SK-N-SH (cell line): Measurements from ENCODE around the gene ISL2. TPM values are rescaled to one million over a fixed set of nuclear protein-coding genes. Genes with fewer than 3 reads are reported as not detected.
"Not testable (repeated sequence)": the region's sequence is repeated elsewhere in the genome, so short reads cannot be mapped to it uniquely, and the experiment has no call there.

Experiments used
- CTCF ChIA-PET: fragments of 300-600, 350-600 bp; formaldehyde crosslinking; extraction: SDS; loops from one replicate; lab custom pipeline; 2021; lab: Yijun Ruan, JAX
- POLR2A ChIA-PET: fragments of 350-600 bp; sonication (Branson Sonifier 250); formaldehyde crosslinking; extraction: SDS; loops from one replicate; lab custom pipeline; 2020; ENCODE audit warnings: antibody characterized with exemption, inconsistent platforms; lab: Yijun Ruan, JAX
- DNase-seq: peaks from one replicate; pipeline ENCODE4 v3.0.0; 2012
- H2AFZ ChIP-seq: fragments of 200-600 bp; sonication (generic); 2 replicates; pipeline ENCODE4 v1.8.1; 2016; ENCODE audit warnings: antibody characterized with exemption, mild to moderate bottlenecking, low read depth
- H3F3A ChIP-seq: fragments of 200-600 bp; sonication (generic); replicated peaks from 2 replicates; pipeline ENCODE3; 2016; ENCODE audit warnings: antibody characterized with exemption, mild to moderate bottlenecking; ENCODE audit not compliant: insufficient read depth
- H3K27ac ChIP-seq, 2 experiments: fragments of 200-500 bp in 1 of 2; fragments of 200-600 bp in 1 of 2; sonication (Bioruptor generic) in 1 of 2; sonication (generic), shearing (Covaris generic) in 1 of 2; 2 replicates each; pipeline versions ENCODE4 v1.5.1 to v1.6.1; 2014 to 2016; ENCODE audit warnings: low read depth in 2 of 2, inconsistent platforms in 1 of 2, low read length in 1 of 2, mild to moderate bottlenecking in 1 of 2, mixed read lengths in 1 of 2
- H3K27me3 ChIP-seq: fragments of 200-600 bp; sonication (generic), shearing (Covaris generic); 2 replicates; pipeline ENCODE4 v1.6.1; 2016; ENCODE audit warnings: mixed run types; ENCODE audit not compliant: insufficient read depth
- H3K36me3 ChIP-seq, 2 experiments: fragments of 200-500 bp in 1 of 2; fragments of 200-600 bp in 1 of 2; sonication (Bioruptor generic) in 1 of 2; sonication (generic) in 1 of 2; replicated peaks in 1 of 2; 2 replicates each; pipeline versions ENCODE3 to v1.5.1; 2014 to 2016; ENCODE audit warnings: low read length in 1 of 2, mild to moderate bottlenecking in 1 of 2; ENCODE audit not compliant: insufficient read depth in 2 of 2, control insufficient read depth in 1 of 2
- H3K4me1 ChIP-seq, 2 experiments: fragments of 200-500 bp in 1 of 2; fragments of 200-600 bp in 1 of 2; sonication (Bioruptor generic) in 1 of 2; sonication (generic), shearing (Covaris generic) in 1 of 2; 2 replicates each; pipeline versions ENCODE4 v1.5.1 to v1.6.1; 2014 to 2016; ENCODE audit warnings: low read depth in 1 of 2, low read length in 1 of 2, mixed run types in 1 of 2; ENCODE audit not compliant: insufficient read depth in 2 of 2, control insufficient read depth in 1 of 2
- H3K4me2 ChIP-seq: fragments of 200-600 bp; sonication (generic), shearing (Covaris generic); 2 replicates; pipeline ENCODE4 v1.6.1; 2017; ENCODE audit warnings: mixed run types
- H3K4me3 ChIP-seq, 2 experiments: fragments of 200-500 bp in 1 of 2; fragments of 200-600 bp in 1 of 2; sonication (Bioruptor generic) in 1 of 2; sonication (generic), shearing (Covaris generic) in 1 of 2; 2 replicates each; pipeline versions ENCODE4 v1.5.1 to v1.8.1; 2014 to 2016; ENCODE audit warnings: low read depth in 2 of 2, inconsistent platforms in 1 of 2, low read length in 1 of 2, mild to moderate bottlenecking in 1 of 2, mixed read lengths in 1 of 2, moderate library complexity in 1 of 2
- H3K79me2 ChIP-seq: fragments of 200-600 bp; sonication (generic); 2 replicates; pipeline ENCODE4 v1.8.1; 2017; ENCODE audit warnings: mild to moderate bottlenecking; ENCODE audit not compliant: insufficient read depth
- H3K9ac ChIP-seq: fragments of 200-600 bp; sonication (generic); 2 replicates; pipeline ENCODE4 v1.6.1; 2017; ENCODE audit warnings: mixed run types
- H3K9me2 ChIP-seq: fragments of 200-600 bp; sonication (generic); 2 replicates; pipeline ENCODE4 v1.6.1; 2017; ENCODE audit warnings: mixed run types
- H3K9me3 ChIP-seq: fragments of 200-600 bp; sonication (generic); 2 replicates; pipeline ENCODE4 v1.6.1; 2017; ENCODE audit warnings: mixed run types, mild to moderate bottlenecking, moderate library complexity
- H4K20me1 ChIP-seq: fragments of 200-600 bp; sonication (generic); 2 replicates; pipeline ENCODE4 v1.6.1; 2017; ENCODE audit warnings: mild to moderate bottlenecking, mixed run types; ENCODE audit not compliant: insufficient read depth
- CTCF ChIP-seq: fragments of 200-600 bp; sonication (generic); IDR thresholded peaks from 2 replicates; pipeline ENCODE4 v1.6.1; 2017; ENCODE audit warnings: antibody characterized with exemption, mild to moderate bottlenecking, moderate library complexity
- ELF1 ChIP-seq: IDR thresholded peaks from 2 replicates; pipeline ENCODE4 v1.4.0; 2012
- EP300 ChIP-seq, 2 experiments: IDR thresholded peaks; 2 replicates each; pipeline versions ENCODE4 v1.4.0 to v1.6.1; 2012; ENCODE audit warnings: borderline replicate concordance in 1 of 2, low read depth in 1 of 2, low read length in 1 of 2
- EZH2phosphoT487 ChIP-seq: fragments of 200-600 bp; sonication (generic); IDR thresholded peaks from 2 replicates; pipeline ENCODE4 v1.6.1; 2017; ENCODE audit warnings: low read depth, mixed run types, mild to moderate bottlenecking, antibody characterized with exemption, moderate library complexity, borderline replicate concordance
- FOSL2 ChIP-seq: IDR thresholded peaks from 2 replicates; pipeline ENCODE4 v1.4.0; 2012; ENCODE audit warnings: low read depth, mild to moderate bottlenecking, moderate library complexity, borderline replicate concordance
- FOXJ3 ChIP-seq: sonication (generic); formaldehyde crosslinking; IDR thresholded peaks from 2 replicates; pipeline ENCODE4 v1.5.1; 2020; ENCODE audit warnings: mild to moderate bottlenecking, missing genetic modification reagents
- GATA2 ChIP-seq: sonication (generic); formaldehyde crosslinking; IDR thresholded peaks from 2 replicates; pipeline ENCODE4 v1.5.0; 2020; ENCODE audit warnings: mild to moderate bottlenecking, missing genetic modification reagents
- IRF3 ChIP-seq: fragments of 150-350 bp; IDR thresholded peaks from 2 replicates; pipeline ENCODE4 v1.6.1; 2016; ENCODE audit warnings: mild to moderate bottlenecking, low read depth, low read length
- POLR2AphosphoS5 ChIP-seq: IDR thresholded peaks from 2 replicates; pipeline ENCODE4 v1.6.1; 2012; ENCODE audit warnings: low read depth, low read length
- RFX5 ChIP-seq: IDR thresholded peaks from 2 replicates; pipeline ENCODE4 v1.6.1; 2012; ENCODE audit warnings: mild to moderate bottlenecking, improper control_type of control experiment, low read length
- RXRA ChIP-seq: IDR thresholded peaks from 2 replicates; pipeline ENCODE4 v1.4.0; 2012; ENCODE audit warnings: low read depth, mild to moderate bottlenecking, borderline replicate concordance
- TEAD4 ChIP-seq: IDR thresholded peaks from 2 replicates; pipeline ENCODE4 v1.4.0; 2012; ENCODE audit warnings: mild to moderate bottlenecking, borderline replicate concordance; ENCODE audit not compliant: insufficient read depth
- USF2 ChIP-seq: fragments of 150-350 bp; IDR thresholded peaks from 2 replicates; pipeline ENCODE4 v1.6.1; 2017; ENCODE audit warnings: antibody characterized with exemption, low read length, low read depth, borderline replicate concordance
- WGBS: methylation state at CpG from one replicate; pipeline ENCODE4 v1.1.6; 2017; ENCODE audit warnings: low lambda C conversion rate; 5-methylcytosine and 5-hydroxymethylcytosine counted together
- polyA plus RNA-seq, 3 experiments: library from polyadenylated mRNA; depleted of rRNA; stranded (reverse); fragments of >200 nt; gene quantifications; 2 replicates each; pipeline ENCODE4 v1.2.3, GENCODE V29; 2012
- TF ChIP-seq, protein P1 (sequence below): IDR thresholded peaks from 2 replicates; pipeline ENCODE4 v1.6.1; 2012; ENCODE audit warnings: mild to moderate bottlenecking, low read depth, low read length, moderate library complexity

The ISL2 gene
- polyA plus RNA-seq, 1 of the 3 experiments (the other 2 are of a cell fraction), result 6.0 TPM

DNA sequence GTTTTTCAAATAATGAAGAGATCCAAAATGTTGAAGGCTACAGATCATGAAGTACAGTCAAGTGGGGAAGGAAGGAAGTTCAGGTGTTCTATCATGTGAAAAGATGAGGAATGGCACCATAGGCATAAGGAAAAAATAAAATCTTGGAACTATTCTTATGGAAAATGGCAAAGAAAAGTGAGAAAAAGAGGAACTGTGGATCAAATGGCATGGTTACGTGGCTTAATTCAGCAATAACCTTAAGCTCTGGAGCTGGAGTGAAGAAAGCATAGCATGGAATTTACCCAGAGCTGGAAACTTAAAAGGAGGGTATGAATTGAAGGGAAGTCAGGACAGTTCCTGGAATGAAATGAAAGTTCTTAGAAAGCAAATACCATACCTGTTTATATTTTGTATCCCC is 39.7 kb upstream of the ISL2 start:
- Histone ChIP-seq H3K4me2 (no peak overlapping the region), H4K20me1 (peaks cover 45% of the 10 kb centered on the region), H3K4me3 (no peak overlapping the region), H3K36me3 (peaks cover 0 to 7% of the 10 kb centered on the region in 2 experiments), H3K9me3 (no peaks in the 10 kb centered on the region), H3K79me2 (peaks cover 95% of the 10 kb centered on the region), H3K27ac (no peak overlapping the region), H3F3A (peaks cover 15% of the 10 kb centered on the region), H3K27me3 (no peaks in the 10 kb centered on the region), H3K9me2 (no peaks in the 10 kb centered on the region), H3K4me1 (peaks cover 0 to 8% of the 10 kb centered on the region in 2 experiments; a peak in 3 of 4 replicates), H3K9ac (no peak overlapping the region), H2AFZ (no peak overlapping the region)
- no peak for DNase-seq
- no peak for TF ChIP-seq FOSL2
- TF ChIP-seq IRF3, result no peak
- no peak for TF ChIP-seq EP300 (IDR thresholded peaks at IDR 0.05; ENCODE audit: borderline replicate concordance in 1 of 2, low read depth in 1 of 2, low read length in 1 of 2)
- no peak for TF ChIP-seq FOXJ3 (CRISPR knock-in tag)
- no peak for TF ChIP-seq GATA2 (CRISPR knock-in tag)
- no peak for TF ChIP-seq CTCF
- no peak for TF ChIP-seq USF2
- TF ChIP-seq RXRA, result no peak
- TF ChIP-seq, protein P1, sequence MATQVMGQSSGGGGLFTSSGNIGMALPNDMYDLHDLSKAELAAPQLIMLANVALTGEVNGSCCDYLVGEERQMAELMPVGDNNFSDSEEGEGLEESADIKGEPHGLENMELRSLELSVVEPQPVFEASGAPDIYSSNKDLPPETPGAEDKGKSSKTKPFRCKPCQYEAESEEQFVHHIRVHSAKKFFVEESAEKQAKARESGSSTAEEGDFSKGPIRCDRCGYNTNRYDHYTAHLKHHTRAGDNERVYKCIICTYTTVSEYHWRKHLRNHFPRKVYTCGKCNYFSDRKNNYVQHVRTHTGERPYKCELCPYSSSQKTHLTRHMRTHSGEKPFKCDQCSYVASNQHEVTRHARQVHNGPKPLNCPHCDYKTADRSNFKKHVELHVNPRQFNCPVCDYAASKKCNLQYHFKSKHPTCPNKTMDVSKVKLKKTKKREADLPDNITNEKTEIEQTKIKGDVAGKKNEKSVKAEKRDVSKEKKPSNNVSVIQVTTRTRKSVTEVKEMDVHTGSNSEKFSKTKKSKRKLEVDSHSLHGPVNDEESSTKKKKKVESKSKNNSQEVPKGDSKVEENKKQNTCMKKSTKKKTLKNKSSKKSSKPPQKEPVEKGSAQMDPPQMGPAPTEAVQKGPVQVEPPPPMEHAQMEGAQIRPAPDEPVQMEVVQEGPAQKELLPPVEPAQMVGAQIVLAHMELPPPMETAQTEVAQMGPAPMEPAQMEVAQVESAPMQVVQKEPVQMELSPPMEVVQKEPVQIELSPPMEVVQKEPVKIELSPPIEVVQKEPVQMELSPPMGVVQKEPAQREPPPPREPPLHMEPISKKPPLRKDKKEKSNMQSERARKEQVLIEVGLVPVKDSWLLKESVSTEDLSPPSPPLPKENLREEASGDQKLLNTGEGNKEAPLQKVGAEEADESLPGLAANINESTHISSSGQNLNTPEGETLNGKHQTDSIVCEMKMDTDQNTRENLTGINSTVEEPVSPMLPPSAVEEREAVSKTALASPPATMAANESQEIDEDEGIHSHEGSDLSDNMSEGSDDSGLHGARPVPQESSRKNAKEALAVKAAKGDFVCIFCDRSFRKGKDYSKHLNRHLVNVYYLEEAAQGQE, result no peak
- TF ChIP-seq ELF1, result no peak
- no peak for TF ChIP-seq EZH2phosphoT487
- no peak for TF ChIP-seq RFX5
- no peak for TF ChIP-seq POLR2AphosphoS5
- TF ChIP-seq TEAD4, result no peak
- WGBS, result 91% methylated on average over 1 of the region's 1 CpG
- POLR2A ChIA-PET, result no interaction called here
- CTCF ChIA-PET, result no interaction called here

GRCh38 chr15:76297951-76298350 is 38.6 kb upstream of the ISL2 start:
- H2AFZ ChIP-seq, H3K9me3 ChIP-seq, H3K4me1 ChIP-seq, H3K4me2 ChIP-seq, DNase-seq, H3K9ac ChIP-seq, H3K9me2 ChIP-seq, POLR2A ChIA-PET, H3K27me3 ChIP-seq, H3K27ac ChIP-seq, H3K36me3 ChIP-seq, H3K4me3 ChIP-seq: not testable (repeated sequence)
- CTCF ChIA-PET, result interaction anchor here (1.0 kb wide), 2 partner anchors 107 to 498 kb away, joined by 3 to 4 read pairs; no protein-coding TSS in a partner anchor
- H4K20me1 ChIP-seq, result peaks cover 56% of the 10 kb centered on the region
- H3F3A ChIP-seq, result peaks cover 15% of the 10 kb centered on the region
- H3K79me2 ChIP-seq, result peaks cover 95% of the 10 kb centered on the region
- 100% methylated on average over 4 of the region's 4 CpGs for WGBS
